A673 (cell line): ENCODE results near the gene SYT5.

Experiments used
- CTCF ChIP-seq: fragments of 300-800, 200-600 bp; sonication (generic); conservative IDR thresholded peaks from 2 replicates; pipeline ENCODE4 v1.5.1; 2017; ENCODE audit warnings: low read depth, mild to moderate bottlenecking, antibody characterized with exemption, low read length, moderate library complexity, mixed read lengths
- EZH2 ChIP-seq: fragments of 200-600 bp; sonication (generic); IDR thresholded peaks from 2 replicates; pipeline ENCODE4 v1.6.1; 2017; ENCODE audit warnings: borderline replicate concordance, low read depth, mild to moderate bottlenecking, mixed read lengths, antibody characterized with exemption, low read length; ENCODE audit not compliant: poor library complexity, severe bottlenecking

- no peak for TF ChIP-seq CTCF
- TF ChIP-seq EZH2 = no peak
Observed at GRCh38 chr19:55158848-55159749, 21.0 kb downstream of the SYT5 start.
